ENCODE data around the gene PLCB4.

Gene PLCB4

GRCh38 chr20:9250511-9250910 is 181.6 kb downstream of the PLCB4 start:
- DNase-seq (ENCODE audit: low spot score in 2 of 2), result no peak
- peaks cover 3% of the 10 kb centered on the region for H3K9me3 Mint-ChIP-seq
- H3K27ac Mint-ChIP-seq, result no peak overlapping the region
- no peaks in the 10 kb centered on the region for H3K4me1 Mint-ChIP-seq
- no peak for ATAC-seq
- no peaks in the 10 kb centered on the region for H3K36me3 Mint-ChIP-seq
- no peak overlapping the region for H3K4me3 Mint-ChIP-seq

- no peak overlapping the region for H3K4me3 Mint-ChIP-seq
Measured at GRCh38 chr20:9253006-9253539, 184.2 kb downstream of the PLCB4 start.

GRCh38 chr20:9255171-9255570 is 186.3 kb downstream of the PLCB4 start:
- H3K36me3 Mint-ChIP-seq, result no peaks in the 10 kb centered on the region
- H3K9me3 Mint-ChIP-seq, result peaks cover 8% of the 10 kb centered on the region
- H3K4me1 Mint-ChIP-seq, result no peaks in the 10 kb centered on the region
- no peak overlapping the region for H3K4me3 Mint-ChIP-seq
- DNase-seq (ENCODE audit: low spot score in 2 of 2) (no peak), ATAC-seq (no peak)
- no peak overlapping the region for H3K27ac Mint-ChIP-seq

More at GRCh38 chr20:9253006-9253539, 184.2 kb downstream of the PLCB4 start:
- Mint-ChIP-seq H3K27ac (no peak overlapping the region), H3K36me3 (no peaks in the 10 kb centered on the region), H3K4me1 (no peaks in the 10 kb centered on the region), H3K9me3 (peaks cover 7% of the 10 kb centered on the region)
- ATAC-seq (no peak), DNase-seq (ENCODE audit: low spot score in 2 of 2) (no peak)

GRCh38 chr20:9256393-9256792 is 187.5 kb downstream of the PLCB4 start:
- Mint-ChIP-seq H3K27ac (no peak overlapping the region), H3K36me3 (no peaks in the 10 kb centered on the region), H3K9me3 (peaks cover 8% of the 10 kb centered on the region), H3K4me1 (no peaks in the 10 kb centered on the region), H3K4me3 (no peak overlapping the region)
- DNase-seq (ENCODE audit: low spot score in 2 of 2) (no peak), ATAC-seq (no peak)

GRCh38 chr20:9258901-9259300 is 190.0 kb downstream of the PLCB4 start:
- H3K36me3 Mint-ChIP-seq, result no peaks in the 10 kb centered on the region
- DNase-seq (ENCODE audit: low spot score in 2 of 2) (no peak), ATAC-seq (no peak)
- no peak overlapping the region for H3K27ac Mint-ChIP-seq
- no peaks in the 10 kb centered on the region for H3K4me1 Mint-ChIP-seq
- H3K4me3 Mint-ChIP-seq, result no peak overlapping the region
- H3K9me3 Mint-ChIP-seq, result peaks cover 13% of the 10 kb centered on the region

- H3K9me3 Mint-ChIP-seq, result peaks cover 13% of the 10 kb centered on the region
- H3K4me1 Mint-ChIP-seq, result no peaks in the 10 kb centered on the region
- DNase-seq (ENCODE audit: low spot score in 2 of 2) (no peak), ATAC-seq (no peak)
- no peak overlapping the region for H3K27ac Mint-ChIP-seq
- H3K36me3 Mint-ChIP-seq, result no peaks in the 10 kb centered on the region
- H3K4me3 Mint-ChIP-seq, result no peak overlapping the region
Measured at GRCh38 chr20:9260027-9260426, 191.1 kb downstream of the PLCB4 start.

GRCh38 chr20:9261781-9262180 is 192.9 kb downstream of the PLCB4 start:
- Mint-ChIP-seq H3K4me1 (no peaks in the 10 kb centered on the region), H3K9me3 (peaks cover 10% of the 10 kb centered on the region), H3K27ac (no peak overlapping the region), H3K4me3 (no peak overlapping the region), H3K36me3 (no peaks in the 10 kb centered on the region)
- DNase-seq (ENCODE audit: low spot score in 2 of 2), result no peak
- no peak for ATAC-seq

- H3K36me3 Mint-ChIP-seq, result no peaks in the 10 kb centered on the region
- peaks cover 9% of the 10 kb centered on the region for H3K9me3 Mint-ChIP-seq
- ATAC-seq, result no peak
- no peak for DNase-seq (ENCODE audit: low spot score in 2 of 2)
- no peak overlapping the region for H3K27ac Mint-ChIP-seq
- no peaks in the 10 kb centered on the region for H3K4me1 Mint-ChIP-seq
- H3K4me3 Mint-ChIP-seq, result no peak overlapping the region
Measured at GRCh38 chr20:9262653-9263194, 193.8 kb downstream of the PLCB4 start.

GRCh38 chr20:9269280-9269971 is 200.5 kb downstream of the PLCB4 start:
- ATAC-seq, result no peak

GRCh38 chr20:9270831-9271230 is 201.9 kb downstream of the PLCB4 start:
- Mint-ChIP-seq H3K4me3 (no peak overlapping the region), H3K36me3 (no peaks in the 10 kb centered on the region), H3K4me1 (no peaks in the 10 kb centered on the region), H3K9me3 (peaks cover 13% of the 10 kb centered on the region), H3K27ac (no peak overlapping the region)
- ATAC-seq (no peak), DNase-seq (ENCODE audit: low spot score in 2 of 2) (no peak)

More at GRCh38 chr20:9269280-9269971, 200.5 kb downstream of the PLCB4 start:
- H3K27ac Mint-ChIP-seq, result no peak overlapping the region
- no peaks in the 10 kb centered on the region for H3K4me1 Mint-ChIP-seq
- DNase-seq (ENCODE audit: low spot score in 2 of 2), result no peak
- peaks cover 8% of the 10 kb centered on the region for H3K9me3 Mint-ChIP-seq
- no peak overlapping the region for H3K4me3 Mint-ChIP-seq
- H3K36me3 Mint-ChIP-seq, result no peaks in the 10 kb centered on the region

- H3K27ac Mint-ChIP-seq, result no peak overlapping the region
- ATAC-seq, result no peak
- peaks cover 18% of the 10 kb centered on the region for H3K9me3 Mint-ChIP-seq
- DNase-seq (ENCODE audit: low spot score in 2 of 2), result no peak
- H3K4me1 Mint-ChIP-seq, result no peaks in the 10 kb centered on the region
- H3K4me3 Mint-ChIP-seq, result no peak overlapping the region
- H3K36me3 Mint-ChIP-seq, result no peaks in the 10 kb centered on the region
Measured at GRCh38 chr20:9276966-9277468, 208.1 kb downstream of the PLCB4 start.

GRCh38 chr20:9279918-9280401 is 211.1 kb downstream of the PLCB4 start:
- no peak for ATAC-seq
- Mint-ChIP-seq H3K4me3 (no peak overlapping the region), H3K9me3 (peaks cover 16% of the 10 kb centered on the region)

GRCh38 chr20:9280666-9281065 is 211.8 kb downstream of the PLCB4 start:
- Mint-ChIP-seq H3K4me3 (no peak overlapping the region), H3K27ac (no peak overlapping the region), H3K4me1 (no peaks in the 10 kb centered on the region), H3K36me3 (no peaks in the 10 kb centered on the region), H3K9me3 (peaks cover 14% of the 10 kb centered on the region)
- no peak for ATAC-seq
- no peak for DNase-seq (ENCODE audit: low spot score in 2 of 2)

More at GRCh38 chr20:9279918-9280401, 211.1 kb downstream of the PLCB4 start:
- Mint-ChIP-seq H3K27ac (no peak overlapping the region), H3K4me1 (no peaks in the 10 kb centered on the region), H3K36me3 (no peaks in the 10 kb centered on the region)
- DNase-seq (ENCODE audit: low spot score in 2 of 2), result no peak

- Mint-ChIP-seq H3K36me3 (no peaks in the 10 kb centered on the region), H3K27ac (no peak overlapping the region), H3K4me1 (no peaks in the 10 kb centered on the region), H3K9me3 (peaks cover 12% of the 10 kb centered on the region), H3K4me3 (no peak overlapping the region)
- ATAC-seq (no peak), DNase-seq (ENCODE audit: low spot score in 2 of 2) (no peak)
Measured at GRCh38 chr20:9281803-9282202, 212.9 kb downstream of the PLCB4 start.

- Mint-ChIP-seq H3K36me3 (no peaks in the 10 kb centered on the region), H3K27ac (no peak overlapping the region), H3K4me1 (no peaks in the 10 kb centered on the region), H3K9me3 (peaks cover 7% of the 10 kb centered on the region), H3K4me3 (no peak overlapping the region)
- DNase-seq (ENCODE audit: low spot score in 2 of 2), result no peak
- ATAC-seq, result no peak
Measured at GRCh38 chr20:9285617-9286016, 216.7 kb downstream of the PLCB4 start.
